HT-29 (cell line): ENCODE results near the gene CHD2. TPM values are rescaled to one million over a fixed set of nuclear protein-coding genes. Genes with fewer than 3 reads are reported as not detected.
"Not testable (repeated sequence)": the region's sequence is repeated elsewhere in the genome, so short reads cannot be mapped to it uniquely, and the experiment has no call there.

ENCODE experiments used
- DNase-seq: peaks from one replicate; pipeline ENCODE4 v3.0.0-alpha.2; 2015; ENCODE audit warnings: low spot score
- total RNA-seq: library from RNA; depleted of rRNA; stranded (reverse); fragments of >200 nt; shearing (Covaris generic); gene quantifications from 2 replicates; pipeline ENCODE4 v1.2.3, GENCODE V29; 2014

Gene CHD2
- total RNA-seq, 1 experiment from 2014 or later = 74.0 TPM

DNA sequence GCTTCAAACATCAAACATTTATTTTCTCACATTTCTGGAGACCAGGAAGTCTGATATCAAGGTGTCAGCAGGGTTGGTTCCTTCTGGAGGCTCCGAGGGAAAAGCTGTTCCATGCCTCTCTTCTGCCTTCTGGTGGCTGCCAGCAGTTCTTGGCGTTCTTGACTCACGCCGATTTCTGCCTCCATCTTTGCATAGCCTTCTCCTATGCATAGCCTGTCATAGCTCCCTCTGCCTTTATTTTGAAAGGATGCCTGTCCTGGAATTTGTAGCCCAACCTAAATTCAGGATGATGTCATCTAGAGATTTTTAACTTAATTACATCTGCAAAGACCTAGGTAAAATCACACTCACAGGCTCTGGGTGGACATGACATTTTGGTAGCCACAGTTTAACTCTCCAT lies 118.5 kb downstream of the CHD2 start:
- peak; percentile 19 for DNase-seq

DNA sequence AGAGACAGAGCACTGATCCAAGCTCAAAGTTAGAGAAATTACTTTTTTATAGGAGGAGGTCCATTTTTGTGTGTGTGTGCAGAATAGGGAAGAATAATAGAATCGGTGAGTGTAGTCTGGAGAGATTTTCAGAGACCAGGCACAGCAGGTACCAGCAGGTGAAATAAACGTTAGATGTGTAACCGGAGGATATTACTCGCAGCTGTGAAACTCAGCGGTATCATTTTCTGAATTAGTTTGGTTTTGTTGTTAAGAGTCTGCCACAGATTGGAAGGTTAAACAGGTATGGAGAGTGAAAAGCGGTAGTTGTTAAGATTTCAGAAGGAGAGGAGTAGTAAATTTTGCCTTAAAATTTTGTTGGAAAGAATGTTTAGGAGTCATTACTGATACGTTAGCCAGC lies 119.0 kb downstream of the CHD2 start:
- DNase-seq = no peak

DNA sequence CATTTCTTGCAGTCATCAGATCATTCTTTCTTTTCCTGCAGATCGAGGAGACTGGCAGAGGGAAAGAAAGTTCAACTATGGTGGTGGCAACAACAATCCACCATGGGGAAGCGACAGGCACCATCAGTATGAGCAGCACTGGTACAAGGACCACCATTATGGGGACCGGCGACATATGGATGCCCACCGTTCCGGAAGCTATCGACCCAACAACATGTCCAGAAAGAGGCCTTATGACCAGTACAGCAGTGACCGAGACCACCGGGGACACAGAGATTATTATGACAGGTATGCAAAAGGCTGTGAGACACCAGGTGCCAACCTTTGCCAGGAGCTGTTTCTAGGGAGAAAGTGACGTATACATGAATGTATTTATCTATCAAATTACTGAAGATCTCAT lies 119.8 kb downstream of the CHD2 start:
- DNase-seq = no peak

DNA sequence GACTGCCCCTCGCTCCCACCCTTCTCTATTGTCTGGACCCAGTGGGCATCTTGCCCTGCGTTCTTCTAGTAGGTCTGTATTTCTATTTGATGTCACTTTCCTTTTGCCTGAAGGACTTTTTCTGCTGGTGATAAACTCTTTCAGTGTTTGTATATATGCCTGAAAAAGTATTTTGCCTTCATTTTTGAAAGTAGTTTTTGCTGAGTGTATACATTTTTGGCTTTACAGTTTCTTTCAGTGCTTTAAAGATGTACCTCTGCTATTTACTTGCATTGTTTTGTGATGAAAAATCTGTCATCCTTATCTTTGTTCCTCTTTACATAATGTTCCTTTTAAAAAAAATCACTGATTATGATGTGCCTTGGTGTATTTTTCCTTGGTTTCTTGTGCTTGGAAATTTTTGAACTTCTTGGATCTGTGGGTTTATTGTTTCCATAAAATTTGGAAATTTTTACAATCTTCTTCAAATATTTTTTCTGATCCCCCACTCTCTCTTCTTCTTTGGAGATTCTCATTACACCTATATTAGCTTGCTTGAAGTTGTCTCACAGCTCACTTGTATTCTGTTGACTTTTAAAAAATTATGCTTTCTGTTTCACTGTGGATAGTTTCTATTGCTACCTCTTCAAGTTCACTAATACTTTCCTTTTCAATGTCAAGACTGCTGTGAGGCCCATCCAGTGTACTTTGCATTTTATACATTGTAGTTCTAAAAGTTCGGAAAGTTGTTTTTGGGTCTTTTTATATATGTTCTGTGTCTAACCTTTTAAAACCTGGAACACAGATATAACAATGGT lies 121.0 kb downstream of the CHD2 start:
- no peak for DNase-seq

DNA sequence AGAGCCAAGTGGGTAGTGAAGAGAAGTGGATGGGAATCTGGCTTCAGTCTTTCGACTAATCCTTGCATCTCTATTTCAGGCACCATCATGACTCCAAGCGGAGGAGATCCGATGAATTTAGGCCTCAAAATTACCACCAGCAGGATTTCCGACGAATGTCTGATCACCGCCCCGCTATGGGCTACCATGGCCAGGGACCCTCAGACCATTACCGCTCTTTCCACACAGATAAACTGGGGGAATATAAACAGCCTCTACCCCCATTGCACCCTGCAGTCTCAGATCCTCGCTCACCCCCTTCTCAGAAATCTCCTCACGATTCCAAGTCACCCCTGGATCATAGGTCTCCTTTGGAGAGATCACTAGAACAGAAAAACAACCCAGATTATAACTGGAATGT lies 124.2 kb downstream of the CHD2 start:
- DNase-seq = no peak

DNA sequence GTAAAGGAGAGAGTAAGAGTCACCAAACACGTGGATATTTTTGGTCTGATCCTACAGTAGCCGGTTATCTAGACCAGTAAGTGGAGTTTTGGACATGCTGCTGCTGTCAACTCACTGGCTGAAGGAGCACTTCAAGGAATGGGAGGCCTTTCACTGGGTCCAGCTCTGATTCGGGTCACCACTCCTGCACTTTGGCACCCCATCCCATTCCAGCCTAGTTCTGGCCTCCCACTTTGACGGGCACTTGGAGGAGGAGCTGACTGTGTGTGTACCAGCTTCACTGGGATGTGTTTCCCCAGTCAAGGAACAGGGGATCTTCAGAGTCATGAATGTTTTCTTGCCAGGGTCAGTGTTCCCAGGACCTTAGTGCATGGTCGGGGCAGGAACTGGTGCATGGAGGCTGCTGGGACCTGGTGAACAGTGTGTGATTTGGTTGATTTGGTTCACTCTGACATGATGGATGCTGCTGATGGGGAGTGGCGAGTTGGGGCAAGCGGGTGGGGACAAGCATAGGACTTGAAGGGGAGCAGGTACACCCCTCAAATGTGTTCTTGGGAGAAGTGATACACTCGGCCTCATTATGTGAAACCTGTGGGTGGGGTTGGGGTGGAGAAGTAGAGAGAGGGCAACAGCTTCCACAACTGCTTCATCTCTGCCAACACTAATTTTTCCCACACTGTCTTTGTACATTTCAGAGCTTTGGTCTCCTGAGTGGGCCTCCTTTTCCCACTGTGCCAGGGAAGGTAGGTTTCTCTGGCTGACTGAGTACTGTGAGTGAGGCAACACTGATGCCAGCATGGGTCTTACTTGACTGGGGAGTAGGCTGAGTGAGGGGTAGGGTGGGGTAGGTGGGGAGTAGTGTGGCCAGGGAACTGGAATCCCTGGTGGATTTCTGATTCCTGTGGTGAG lies 124.8 kb downstream of the CHD2 start:
- no peak for DNase-seq

DNA sequence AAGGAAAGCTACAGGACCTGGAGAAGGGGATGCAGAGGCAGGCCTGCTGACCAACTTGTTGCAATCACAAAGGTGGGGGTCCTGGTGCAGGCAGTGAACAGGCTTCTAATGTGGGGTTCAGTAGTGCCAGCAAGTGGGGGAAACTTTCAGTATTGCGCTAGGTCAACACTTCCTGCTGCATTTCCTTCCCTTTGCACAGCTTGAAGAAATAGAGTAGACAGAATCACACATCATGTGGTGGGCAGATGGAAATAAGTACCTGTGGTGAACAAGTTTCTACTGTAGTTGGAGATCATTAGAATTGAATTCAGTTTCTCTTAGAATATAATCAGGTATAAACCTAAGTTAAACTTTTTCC lies 125.5 kb downstream of the CHD2 start:
- DNase-seq = no peak

DNA sequence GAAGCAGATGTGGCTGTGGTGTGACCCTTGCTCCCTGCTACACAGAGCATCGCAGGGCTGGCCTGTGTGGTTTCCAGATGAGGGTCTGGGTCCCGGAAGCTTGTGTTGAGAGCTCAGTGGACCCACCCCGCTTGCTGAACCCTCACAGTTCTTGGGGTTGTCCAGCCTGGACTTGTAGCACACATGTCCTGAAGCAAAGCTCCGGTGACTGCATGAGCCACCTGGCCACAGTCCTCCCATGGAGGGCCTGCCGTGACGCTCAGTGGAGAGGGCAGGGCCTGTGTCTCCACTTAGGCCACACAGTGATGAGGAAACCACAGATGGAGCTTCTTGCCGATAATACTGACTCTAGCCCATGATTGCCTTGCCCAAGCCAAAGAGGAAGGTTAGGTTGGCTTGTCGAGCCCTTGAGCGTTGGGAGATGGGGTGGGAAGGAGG lies 126.3 kb downstream of the CHD2 start:
- DNase-seq = no peak

DNA sequence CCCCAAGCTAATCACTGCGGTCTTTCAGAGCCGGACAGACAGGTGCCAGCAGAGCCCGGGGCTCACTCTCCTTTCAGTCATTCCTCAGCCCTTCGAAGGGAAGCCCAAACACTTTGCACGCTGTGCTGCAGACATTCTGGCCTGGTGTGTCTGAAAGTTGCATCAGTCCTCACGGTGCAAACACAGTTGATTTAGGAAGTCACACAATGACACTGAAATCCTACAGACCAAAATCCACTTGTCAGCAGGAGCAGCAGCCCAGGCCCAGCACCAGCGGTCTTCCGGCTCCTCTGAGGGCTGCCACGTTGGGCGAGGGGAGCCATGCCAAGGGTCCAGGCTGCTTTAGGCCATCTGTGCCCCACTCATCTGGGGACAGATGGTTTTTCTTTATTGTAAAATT lies 127.3 kb downstream of the CHD2 start:
- no peak for DNase-seq

DNA sequence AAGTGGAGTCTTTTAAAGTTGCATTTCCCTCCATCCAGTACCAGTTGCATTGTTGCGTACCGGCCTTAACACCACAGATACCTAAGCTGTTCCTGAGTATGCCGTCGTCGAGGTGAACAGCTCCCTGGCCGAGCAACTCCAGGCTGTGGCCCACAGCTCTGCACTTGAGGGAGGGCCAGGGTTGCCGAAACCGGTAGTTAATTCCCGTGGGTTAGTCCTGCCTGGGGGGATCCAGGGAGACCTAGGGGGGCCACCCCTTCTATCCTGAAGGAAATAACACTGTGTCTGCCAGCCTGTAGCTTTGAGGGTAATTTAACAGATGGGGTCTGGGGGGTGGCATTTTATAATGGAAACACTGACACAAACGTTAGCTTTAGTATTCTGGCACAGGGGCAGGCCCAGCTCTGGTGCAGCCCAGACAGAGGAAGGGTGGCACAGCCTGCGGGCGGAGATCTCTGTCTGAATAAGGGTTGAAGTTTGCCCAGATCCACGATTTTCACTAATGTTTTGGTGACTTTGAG lies 128.0 kb downstream of the CHD2 start:
- no peak for DNase-seq

DNA sequence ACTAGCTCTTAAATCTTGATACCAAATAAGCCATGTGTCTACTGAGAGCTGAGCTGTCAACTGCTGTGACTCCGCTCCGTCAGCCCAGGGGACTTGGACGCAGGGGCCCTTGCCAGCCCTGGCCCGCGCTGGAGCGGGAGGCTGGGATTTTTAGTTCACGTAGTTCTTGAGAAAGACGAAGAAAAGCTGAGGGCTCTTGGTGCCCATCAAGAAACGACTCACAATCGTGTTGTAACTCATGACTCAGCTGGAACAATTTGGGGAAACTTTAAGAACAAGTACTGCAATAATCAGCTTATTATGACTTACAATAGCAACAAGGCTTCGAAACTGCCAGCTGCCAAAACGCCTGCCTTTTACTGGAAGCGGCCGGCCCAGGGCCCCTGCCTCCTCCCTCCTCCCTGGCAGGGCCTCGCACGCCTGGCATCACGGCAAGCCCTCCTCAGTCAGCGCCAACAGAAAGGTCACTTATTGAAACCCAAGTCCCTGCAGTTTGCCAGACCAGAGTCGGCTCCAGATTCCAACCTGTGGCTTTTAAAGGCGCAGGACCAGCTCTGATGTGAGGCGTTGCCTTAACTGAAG lies 128.6 kb downstream of the CHD2 start:
- DNase-seq = no peak

DNA sequence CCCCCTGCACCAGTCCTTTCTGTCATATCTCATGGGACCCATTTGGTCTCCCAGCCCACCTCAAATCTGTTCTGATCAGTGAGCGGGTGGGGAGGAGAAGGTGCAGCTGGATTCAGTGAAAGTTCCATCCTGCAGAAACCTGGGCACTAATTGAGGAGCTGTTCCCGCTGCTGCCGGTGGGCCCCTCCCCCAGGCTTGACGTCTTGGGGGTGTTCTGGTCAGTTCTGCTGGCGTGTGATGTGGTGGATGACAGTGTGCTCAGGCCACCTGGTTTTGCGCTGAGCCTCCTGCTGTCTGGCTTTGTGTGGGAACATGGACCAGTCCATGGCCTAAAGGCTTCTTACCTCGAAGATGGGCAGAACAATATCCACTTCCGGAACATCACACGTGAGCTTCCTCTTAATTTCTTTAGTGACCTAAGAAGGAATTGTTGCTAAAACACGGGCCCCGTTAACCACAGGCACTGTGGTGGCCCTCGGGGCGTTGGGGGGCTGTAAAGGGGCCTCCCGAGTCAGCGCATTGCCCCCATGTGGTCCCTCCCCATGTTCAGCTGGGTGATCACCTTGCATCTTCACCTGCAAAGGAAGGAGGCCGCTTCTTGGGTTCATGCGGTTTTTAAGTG lies 129.2 kb downstream of the CHD2 start:
- no peak for DNase-seq

DNA sequence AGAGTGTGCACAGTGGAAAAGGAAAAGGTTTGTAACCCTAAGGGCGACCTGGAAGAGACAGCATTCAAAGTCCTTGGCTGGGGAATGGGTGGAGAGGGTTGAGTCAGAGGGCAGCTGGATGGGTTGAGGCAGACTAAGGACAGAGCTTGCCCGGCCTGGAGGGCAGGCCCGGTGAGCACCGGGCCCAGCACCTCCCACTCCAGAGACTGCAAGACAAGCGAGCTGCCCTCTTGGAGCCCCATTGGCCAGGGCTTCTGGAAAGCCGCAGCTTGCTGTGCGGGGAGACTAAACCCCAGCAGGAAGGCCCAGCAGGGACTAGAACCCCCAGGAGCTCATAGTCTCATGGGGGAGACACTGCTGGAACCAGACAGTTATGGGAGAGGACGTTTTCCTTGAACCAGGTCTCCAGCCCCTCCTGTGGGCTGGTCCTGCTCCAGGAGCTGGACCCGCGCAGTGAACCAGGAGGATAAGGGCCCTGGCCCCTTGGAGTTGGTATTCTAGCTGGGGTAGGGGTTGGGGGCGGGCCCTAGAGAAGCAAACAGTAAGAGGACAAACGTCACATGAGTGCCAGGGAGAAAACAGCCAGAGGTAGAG lies 129.8 kb downstream of the CHD2 start:
- peak; percentile 28 for DNase-seq

DNA sequence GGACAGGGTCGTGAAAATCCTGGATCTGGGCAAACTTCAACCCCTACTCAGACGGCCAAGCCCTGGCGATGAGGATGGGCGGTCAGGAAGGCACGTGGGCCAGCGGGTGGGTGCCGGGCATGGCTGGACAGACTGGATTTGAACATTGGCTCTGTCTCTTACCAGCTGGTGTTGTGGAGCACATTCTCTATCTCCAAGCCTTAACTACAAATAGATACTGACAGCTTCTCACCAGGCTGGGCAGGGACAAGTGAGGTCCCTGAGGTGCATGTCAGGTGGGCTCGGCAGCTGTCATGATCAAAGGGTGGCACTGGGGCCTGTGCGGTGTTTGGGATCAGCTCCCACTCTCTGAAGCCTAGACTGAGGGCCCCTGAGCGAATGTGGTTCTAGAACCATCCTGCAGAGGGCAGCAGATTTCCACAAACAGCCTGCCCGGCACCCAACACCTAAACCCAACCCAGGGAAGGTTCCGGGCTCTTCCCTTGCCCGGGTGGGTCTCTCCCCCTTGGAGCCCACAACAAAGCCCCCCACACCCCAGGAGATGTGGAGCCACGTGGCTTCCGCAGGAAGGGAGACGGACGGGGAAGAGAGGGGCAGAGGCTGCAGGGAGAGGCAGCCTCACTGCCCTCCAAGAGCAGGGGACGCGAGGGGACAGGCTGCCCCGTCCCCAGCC lies 130.4 kb downstream of the CHD2 start:
- peak; percentile 87 for DNase-seq

DNA sequence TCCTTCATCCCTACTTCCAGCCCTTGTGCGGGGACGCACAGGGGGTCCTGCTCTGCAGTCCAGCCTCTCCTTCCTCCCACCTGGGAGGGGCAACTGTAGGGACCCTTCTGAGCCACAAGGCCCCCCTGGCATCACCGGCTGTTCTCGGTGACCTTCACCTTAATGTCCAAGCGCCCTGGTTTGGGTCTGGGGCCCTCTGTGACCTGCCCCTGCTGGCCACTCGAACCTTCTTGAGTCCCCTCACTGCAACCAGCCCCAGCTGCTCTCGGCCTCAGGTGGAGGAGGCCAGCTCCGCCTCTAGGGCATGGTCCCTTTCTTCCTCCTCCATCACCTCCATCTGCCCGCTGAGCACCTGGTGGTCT lies 131.0 kb downstream of the CHD2 start:
- no peak for DNase-seq

DNA sequence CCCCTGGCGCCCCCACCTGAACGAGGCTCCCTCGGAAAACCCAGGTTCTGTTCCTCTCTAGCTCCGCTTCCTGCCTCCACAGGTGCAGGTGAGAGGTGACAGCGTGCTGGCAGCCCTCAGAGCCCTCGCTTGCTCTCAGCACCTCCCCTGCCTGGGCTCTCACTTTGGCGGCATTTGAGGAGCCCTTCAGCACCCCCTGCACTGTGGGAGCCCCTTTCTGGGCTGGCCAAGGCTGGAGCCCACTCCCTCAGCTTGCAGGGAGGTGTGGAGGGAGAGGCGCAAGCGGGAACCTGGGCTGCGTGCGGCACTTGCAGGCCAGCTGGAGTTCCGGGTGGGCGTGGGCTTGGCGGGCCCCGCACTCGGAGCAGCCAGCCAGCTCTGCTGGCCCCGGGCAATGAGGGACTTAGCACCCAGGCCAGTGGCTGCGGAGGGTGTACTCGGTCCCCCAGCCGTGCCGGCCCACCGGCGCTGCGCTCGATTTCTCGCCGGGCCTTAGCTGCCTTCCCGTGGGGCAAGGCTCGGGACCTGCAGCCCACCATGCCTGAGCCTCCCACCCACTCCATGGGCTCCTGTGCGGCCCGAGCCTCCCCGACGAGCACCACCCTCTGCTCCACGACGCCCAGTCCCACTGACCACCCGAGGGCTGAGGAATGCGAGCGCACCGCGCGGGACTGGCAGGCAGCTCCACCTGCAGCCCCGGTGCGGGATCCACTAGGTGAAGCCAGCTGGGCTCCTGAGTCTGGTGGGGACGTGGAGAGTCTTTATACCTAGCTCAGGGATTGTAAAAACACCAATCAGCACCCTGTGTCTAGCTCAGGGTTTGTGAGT lies 131.6 kb downstream of the CHD2 start:
- not testable (repeated sequence) for DNase-seq

DNA sequence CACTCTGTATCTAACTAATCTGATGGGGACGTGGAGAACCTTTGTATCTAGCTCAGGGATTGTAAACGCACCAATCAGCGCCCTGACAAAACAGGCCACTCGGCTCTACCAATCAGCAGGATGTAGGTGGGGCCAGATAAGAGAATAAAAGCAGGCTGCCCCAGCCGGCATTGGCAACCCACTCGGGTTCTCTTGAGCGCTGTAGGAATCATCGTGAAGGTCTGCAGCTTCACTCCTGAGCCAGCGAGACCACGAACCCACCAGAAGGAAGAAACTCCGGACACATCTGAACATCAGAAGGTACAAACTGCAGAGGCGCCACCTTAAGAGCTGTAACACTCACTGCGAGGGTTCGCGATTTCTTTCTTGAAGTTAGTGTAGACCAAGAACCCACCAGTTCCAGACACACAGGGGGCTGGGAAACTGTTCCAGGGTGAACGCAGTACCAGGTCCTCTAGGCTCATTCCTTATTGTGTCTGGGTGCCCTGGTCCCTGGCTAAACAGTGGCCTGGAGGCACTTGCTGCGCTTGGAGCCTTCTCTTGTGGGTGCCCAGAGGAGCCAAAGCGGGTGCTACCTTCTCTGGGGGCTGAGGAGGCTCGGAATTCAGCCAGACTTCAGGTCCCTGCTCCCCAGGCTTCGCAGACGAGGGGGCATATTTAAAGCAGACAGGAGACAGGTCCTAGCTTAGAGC lies 132.5 kb downstream of the CHD2 start:
- not testable (repeated sequence) for DNase-seq

DNA sequence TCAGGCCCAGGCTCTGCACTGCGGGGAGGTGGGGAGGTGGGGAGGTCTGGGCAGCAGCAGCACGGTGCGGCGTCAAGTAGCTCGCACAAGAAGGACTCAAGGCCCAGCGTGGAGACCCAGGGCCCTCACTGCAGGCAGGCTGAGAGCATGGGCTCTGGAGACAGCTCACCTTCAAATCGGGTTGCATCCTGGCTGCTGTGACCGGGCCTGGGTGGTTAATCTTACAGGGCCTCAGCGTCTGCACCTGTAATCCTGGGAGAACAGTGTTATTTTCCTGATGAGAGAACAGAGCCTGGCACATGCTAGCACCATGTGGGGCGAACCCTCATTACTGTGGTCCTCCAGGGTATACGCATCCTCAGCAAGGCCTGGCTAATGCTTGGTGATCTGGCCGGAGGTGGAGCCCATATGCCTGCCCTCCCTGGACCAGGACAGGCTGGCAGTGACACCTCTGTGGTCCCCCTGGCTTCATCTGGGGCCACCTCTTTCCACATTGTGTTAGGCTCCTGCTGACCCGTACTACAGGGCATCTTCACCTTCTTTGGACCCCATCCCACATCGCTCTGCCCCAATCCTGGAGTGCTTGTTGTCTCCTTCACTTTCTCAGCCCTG lies 133.4 kb downstream of the CHD2 start:
- no peak for DNase-seq

DNA sequence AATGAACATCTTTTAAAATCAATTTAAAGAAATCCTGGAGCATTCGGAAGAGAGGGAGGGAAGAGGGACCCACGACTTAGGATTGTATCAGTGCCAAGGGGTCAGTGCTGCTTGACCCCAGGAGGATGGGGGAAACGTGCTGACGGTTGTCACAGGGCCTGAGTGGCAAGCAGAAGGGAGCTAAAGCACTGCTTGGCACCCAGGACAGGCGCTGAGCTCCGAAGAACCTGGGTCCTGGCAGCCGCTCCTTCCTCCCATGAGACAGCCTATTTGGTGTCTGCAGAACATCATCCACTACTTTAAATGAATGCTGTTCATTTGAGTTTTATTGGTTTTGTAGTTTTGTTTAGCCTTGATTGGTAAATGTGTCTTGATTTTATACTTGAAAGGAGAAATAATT lies 134.4 kb downstream of the CHD2 start:
- no peak for DNase-seq
